ENCODE data around the gene MRPL33.

Gene MRPL33

GRCh38 chr2:27806311-27807059, 35.0 kb downstream of the MRPL33 start:
- DNase-seq (ENCODE audit: low read depth) = no peak
- H3K4me3 ChIP-seq (ENCODE audit: control insufficient read depth, low read depth, low read length) = no peak overlapping the region
- no peak for TF ChIP-seq CTCF (conservative IDR thresholded peaks at IDR 0.05; ENCODE audit: control insufficient read depth, insufficient read depth, low read depth, low read length)

GRCh38 chr2:27807476-27807875, 36.0 kb downstream of the MRPL33 start:
- H3K4me3 ChIP-seq (ENCODE audit: control insufficient read depth, low read depth, low read length) = no peak overlapping the region
- peak; percentile 72 for TF ChIP-seq CTCF (conservative IDR thresholded peaks at IDR 0.05; ENCODE audit: control insufficient read depth, insufficient read depth, low read depth, low read length)
- peak; percentile 44 for DNase-seq (ENCODE audit: low read depth)

- no peak for TF ChIP-seq CTCF (conservative IDR thresholded peaks at IDR 0.05; ENCODE audit: control insufficient read depth, insufficient read depth, low read depth, low read length)
- no peak overlapping the region for H3K4me3 ChIP-seq (ENCODE audit: control insufficient read depth, low read depth, low read length)
These were observed 36.9 kb downstream of the MRPL33 start for GRCh38 chr2:27808418-27808817.

GRCh38 chr2:27808984-27809383, 37.5 kb downstream of the MRPL33 start:
- TF ChIP-seq CTCF (conservative IDR thresholded peaks at IDR 0.05; ENCODE audit: control insufficient read depth, insufficient read depth, low read depth, low read length) = no peak
- no peak overlapping the region for H3K4me3 ChIP-seq (ENCODE audit: control insufficient read depth, low read depth, low read length)
- DNase-seq (ENCODE audit: low read depth) = no peak

More at GRCh38 chr2:27808418-27808817, 36.9 kb downstream of the MRPL33 start:
- no peak for DNase-seq (ENCODE audit: low read depth)

GRCh38 chr2:27809761-27810241, 38.3 kb downstream of the MRPL33 start:
- DNase-seq (ENCODE audit: low read depth) = peak; percentile 95
- no peak overlapping the region for H3K4me3 ChIP-seq (ENCODE audit: control insufficient read depth, low read depth, low read length)
- TF ChIP-seq CTCF (conservative IDR thresholded peaks at IDR 0.05; ENCODE audit: control insufficient read depth, insufficient read depth, low read depth, low read length) = no peak

GRCh38 chr2:27810455-27810854, 38.9 kb downstream of the MRPL33 start:
- TF ChIP-seq CTCF (conservative IDR thresholded peaks at IDR 0.05; ENCODE audit: control insufficient read depth, insufficient read depth, low read depth, low read length) = no peak
- no peak overlapping the region for H3K4me3 ChIP-seq (ENCODE audit: control insufficient read depth, low read depth, low read length)
- DNase-seq (ENCODE audit: low read depth) = no peak
